HL-60 (cell line): ENCODE measurements around the gene PADI6.

Source experiments
- CTCF ChIP-seq: IDR thresholded peaks from one replicate; pipeline ENCODE4 v1.5.1; 2011; ENCODE audit warnings: low read length, control low read depth, inconsistent platforms; ENCODE audit not compliant: insufficient read depth
- GABPA ChIP-seq: IDR thresholded peaks from 2 replicates; pipeline ENCODE4 v1.6.1; 2012; ENCODE audit warnings: low read depth
- POLR2AphosphoS5 ChIP-seq: IDR thresholded peaks from 2 replicates; pipeline ENCODE4 v1.6.1; 2012; ENCODE audit warnings: low read depth
- REST ChIP-seq: IDR thresholded peaks from 2 replicates; pipeline ENCODE4 v1.6.1; 2012; ENCODE audit warnings: low read depth; ENCODE audit not compliant: insufficient replicate concordance

DNA sequence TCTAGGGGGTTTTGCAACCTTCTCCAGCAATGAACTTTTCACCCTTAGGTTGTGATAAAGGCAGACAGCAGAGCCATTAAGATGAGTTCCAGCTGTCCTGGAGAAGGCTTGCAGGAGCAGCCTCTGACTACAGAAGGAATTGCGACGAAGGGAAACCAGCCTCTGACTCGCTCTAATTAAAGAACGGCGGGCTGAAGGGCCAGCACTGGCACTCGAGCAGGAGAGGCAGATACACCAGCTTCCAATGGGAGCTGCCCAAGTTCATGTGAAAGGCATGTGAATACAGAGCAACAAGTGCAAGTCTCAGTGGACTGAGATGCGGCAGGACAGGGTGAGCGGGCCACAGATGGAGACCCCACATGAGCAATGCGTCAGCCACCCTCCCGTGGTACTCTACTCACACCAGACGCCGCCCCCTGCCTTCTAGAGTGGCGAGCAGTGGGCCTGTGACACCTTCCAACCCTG, 51.8 kb downstream of the PADI6 start:
- no peak for TF ChIP-seq POLR2AphosphoS5
- no peak for TF ChIP-seq CTCF
- TF ChIP-seq REST, result no peak
- no peak for TF ChIP-seq GABPA
